ENCODE data around the gene DACH1.
"Not testable (repeated sequence)": the region's sequence is repeated elsewhere in the genome, so short reads cannot be mapped to it uniquely, and the experiment has no call there.

The DACH1 gene

DNA sequence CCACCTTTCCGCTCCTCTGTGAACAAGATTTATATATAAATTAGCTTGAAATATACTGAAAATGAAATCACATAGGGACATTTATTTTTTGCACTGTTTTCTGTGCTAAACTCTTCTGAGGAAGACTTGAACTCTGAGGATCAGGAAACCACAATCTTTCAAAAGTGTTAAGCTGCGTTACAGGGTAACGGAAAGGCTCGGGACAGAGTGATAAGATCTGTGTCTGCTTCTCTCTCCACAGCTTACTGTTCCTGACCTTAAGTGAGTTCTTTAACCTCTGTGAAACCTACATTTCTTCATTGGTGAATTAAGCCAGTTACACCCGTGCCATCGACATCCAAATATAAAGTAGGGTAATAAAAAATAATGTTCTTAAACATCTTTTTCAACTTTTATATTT lies 38.9 kb downstream of the DACH1 start:
- no peak for DNase-seq

GRCh38 chr13:71827241-71827640 lies 39.8 kb downstream of the DACH1 start:
- no peak for DNase-seq

GRCh38 chr13:71820699-71821098 lies 46.3 kb downstream of the DACH1 start:
- no peak for DNase-seq

DNA sequence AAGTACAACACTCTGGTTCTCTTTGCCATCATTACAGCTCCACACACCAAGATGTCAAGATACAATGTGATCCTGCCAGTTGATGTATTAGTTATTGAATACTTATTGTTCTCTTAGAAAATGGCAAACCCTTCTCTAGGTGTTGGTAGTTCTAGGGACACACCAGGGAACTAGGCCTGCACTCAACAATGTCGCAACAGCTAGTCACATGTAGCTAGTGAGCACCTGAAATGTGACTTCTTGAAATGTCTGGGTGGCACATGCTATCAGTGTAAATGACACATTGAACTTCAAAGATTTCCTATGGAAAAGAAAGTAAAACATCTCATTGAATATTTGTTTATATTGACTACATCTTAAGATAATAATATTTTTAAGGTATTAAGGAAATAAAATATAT lies 49.7 kb downstream of the DACH1 start:
- no peak for DNase-seq

DNA sequence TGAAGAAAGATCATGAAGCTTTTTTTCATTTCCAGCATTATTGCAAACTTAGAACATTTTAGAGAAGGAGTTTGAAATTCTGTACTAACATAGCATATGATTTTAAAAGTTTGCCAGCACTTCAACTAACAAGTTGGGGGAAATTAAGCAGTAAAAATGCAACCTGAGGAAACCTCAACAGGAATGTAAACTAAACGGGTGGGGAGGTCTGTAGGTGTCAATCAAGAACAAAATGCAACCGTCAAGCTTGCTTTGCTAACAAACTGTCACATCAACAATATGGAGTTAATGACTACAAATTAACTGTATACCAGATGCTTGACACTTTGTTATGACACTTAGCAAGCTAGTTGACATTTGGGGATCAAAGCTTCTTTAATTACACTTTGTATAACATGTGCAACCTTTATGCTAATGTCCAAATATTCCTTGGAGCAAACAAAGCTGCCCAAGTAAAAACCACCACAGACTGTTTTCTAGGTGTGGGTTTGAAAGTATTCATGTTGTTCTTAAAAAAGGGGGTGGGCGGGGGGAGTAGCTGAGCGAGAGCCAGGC lies 52.1 kb downstream of the DACH1 start:
- DNase-seq, result no peak

GRCh38 chr13:71813187-71813586 lies 53.8 kb downstream of the DACH1 start:
- DNase-seq, result no peak

- no peak for DNase-seq
Observed at GRCh38 chr13:71811344-71811743, 55.7 kb downstream of the DACH1 start.

- no peak for DNase-seq
Observed at GRCh38 chr13:71808708-71809107, 58.3 kb downstream of the DACH1 start.

- no peak for DNase-seq
Observed at GRCh38 chr13:71806886-71807285, 60.1 kb downstream of the DACH1 start.

DNA sequence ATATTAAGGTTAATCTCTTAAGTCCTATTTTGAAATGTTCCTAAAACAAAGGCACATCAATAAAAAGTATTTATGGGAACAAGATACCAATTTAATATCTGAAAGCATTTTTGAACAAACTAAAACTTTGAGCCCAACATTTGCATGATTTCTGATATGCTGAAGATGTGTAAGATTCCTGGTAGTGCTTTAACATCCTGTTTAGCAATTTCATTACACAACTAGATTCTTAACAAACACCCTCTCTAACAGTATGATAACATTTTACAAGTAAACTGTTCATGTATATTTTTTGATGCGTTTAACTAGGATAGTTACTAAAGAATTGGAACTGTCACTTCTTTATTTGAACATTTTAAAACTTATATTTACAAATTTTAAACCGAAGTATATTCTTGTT lies 63.9 kb downstream of the DACH1 start:
- DNase-seq, result no peak

GRCh38 chr13:71801781-71802180 lies 65.2 kb downstream of the DACH1 start:
- DNase-seq, result no peak

DNA sequence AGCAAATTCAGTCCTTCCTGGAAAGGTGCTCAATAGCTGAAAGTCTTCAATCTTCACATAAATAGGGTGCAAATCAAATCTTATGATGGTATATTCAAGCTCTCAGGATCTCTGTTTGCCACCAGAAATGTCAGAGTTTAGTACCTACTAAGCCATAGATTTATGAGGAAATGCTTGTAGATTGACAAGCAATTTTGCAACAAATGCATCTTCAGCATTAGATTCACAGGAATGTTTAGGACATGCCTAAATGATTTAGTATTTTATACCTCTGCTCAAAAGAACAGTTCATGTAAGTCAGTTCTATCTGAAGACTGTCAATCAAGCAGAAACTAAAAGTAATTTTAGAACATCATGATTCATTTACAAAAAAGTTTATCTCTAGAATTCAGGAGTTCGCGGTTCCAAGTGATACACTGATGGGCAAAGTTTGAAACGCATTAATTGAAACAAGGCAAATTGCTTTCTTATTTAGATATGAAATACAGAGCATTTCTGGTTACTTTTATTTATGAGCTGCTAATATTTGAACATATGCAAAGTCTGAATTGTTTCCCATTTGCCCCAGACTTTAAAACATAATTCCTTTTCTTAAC lies 65.7 kb downstream of the DACH1 start:
- DNase-seq, result no peak

DNA sequence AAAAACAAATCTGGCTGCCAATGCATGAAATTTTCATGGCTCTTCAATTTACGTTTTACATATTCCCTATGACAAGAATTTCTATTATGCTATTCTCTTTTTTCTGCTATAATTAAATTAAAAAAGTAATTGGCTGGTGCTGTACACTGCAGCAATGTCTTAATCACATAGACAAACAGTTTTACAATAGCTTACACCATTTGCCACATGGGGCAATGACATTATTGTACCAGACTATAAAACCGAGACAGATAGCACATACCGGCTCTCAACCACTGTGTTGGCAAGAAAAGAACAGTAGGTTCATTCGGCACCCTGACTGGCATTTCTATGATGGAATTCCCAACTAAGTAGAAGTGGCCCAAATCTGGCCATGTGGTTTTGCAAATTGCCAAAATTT lies 67.7 kb downstream of the DACH1 start:
- DNase-seq, result no peak

- DNase-seq, result no peak
Observed at GRCh38 chr13:71798707-71799106, 68.3 kb downstream of the DACH1 start.

GRCh38 chr13:71797517-71797916 lies 69.5 kb downstream of the DACH1 start:
- DNase-seq, result no peak

DNA sequence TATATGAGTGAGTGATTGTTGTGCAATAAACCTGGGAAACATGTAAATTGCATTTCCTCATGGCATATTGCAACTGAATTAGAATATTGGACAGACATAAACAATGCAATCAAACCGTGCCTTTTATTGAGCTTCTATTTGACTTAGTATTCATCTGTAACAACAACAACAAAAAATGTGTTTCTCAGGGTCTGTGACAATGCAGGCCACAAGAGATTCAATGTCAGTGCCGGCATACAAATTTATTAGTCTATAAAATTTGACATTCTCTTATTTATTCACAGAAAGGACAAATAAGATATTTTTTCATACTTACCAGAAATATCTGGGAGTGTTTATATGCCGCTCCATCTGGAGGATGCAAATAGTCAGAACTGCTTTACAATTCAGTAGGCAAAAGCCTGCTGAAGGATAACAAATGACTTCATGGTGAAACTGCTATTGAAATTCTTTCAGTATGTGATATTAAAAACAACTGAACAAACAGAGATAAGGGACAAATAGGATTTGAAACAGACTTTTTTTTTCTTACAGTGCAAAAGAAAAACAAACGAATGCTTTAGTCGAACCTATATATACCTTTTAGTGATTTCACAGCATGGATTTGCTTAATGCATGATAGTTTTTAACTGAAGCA lies 77.2 kb downstream of the DACH1 start:
- no peak for DNase-seq

GRCh38 chr13:71789037-71789436 lies 78.0 kb downstream of the DACH1 start:
- DNase-seq, result no peak

GRCh38 chr13:71787414-71787813 lies 79.6 kb downstream of the DACH1 start:
- DNase-seq, result no peak

GRCh38 chr13:71786875-71787274 lies 80.1 kb downstream of the DACH1 start:
- DNase-seq, result no peak

DNA sequence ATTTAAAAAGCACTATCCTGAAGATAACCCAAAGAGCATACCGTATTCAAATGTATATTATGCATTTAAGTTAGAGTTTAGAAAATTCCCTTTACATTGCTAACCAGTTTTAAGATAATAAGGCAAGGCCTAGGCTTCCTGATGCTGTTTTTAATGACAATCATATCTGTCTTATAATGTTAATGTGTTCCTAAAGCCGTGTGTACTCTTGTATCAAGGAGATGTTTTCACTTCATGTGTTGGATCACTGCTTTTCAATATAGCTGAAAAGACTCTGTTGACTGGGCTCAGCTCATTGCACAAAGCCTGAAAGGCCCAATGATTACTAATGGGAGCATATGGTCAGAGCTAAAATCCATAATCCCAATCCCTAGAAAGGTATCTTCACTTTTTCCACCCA lies 81.6 kb downstream of the DACH1 start:
- DNase-seq, result no peak

- DNase-seq, result no peak
Observed at GRCh38 chr13:71780546-71780945, 86.5 kb downstream of the DACH1 start.

GRCh38 chr13:71778998-71779397 lies 88.0 kb downstream of the DACH1 start:
- DNase-seq, result not testable (repeated sequence)

GRCh38 chr13:71775966-71776365 lies 91.0 kb downstream of the DACH1 start:
- no peak for DNase-seq

DNA sequence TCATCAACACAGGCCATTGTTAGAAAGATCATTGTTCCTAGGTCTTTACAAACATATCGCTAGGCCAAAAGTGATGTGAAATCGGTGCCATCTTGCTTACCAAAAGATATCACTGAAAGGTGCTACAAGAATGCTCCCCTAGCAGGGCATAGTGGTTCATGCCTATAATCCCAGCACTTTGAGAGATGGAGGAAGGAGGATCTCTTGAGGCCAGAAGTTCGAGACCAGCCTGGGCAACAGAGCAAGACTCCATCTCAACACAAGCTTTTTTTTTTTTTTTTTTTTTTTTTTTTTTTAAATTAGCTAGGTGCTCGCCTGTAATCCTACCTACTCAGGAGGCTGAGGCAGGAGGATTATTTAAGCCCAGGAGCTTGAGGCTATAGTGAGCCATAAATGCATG lies 92.1 kb downstream of the DACH1 start:
- DNase-seq, result no peak

DNA sequence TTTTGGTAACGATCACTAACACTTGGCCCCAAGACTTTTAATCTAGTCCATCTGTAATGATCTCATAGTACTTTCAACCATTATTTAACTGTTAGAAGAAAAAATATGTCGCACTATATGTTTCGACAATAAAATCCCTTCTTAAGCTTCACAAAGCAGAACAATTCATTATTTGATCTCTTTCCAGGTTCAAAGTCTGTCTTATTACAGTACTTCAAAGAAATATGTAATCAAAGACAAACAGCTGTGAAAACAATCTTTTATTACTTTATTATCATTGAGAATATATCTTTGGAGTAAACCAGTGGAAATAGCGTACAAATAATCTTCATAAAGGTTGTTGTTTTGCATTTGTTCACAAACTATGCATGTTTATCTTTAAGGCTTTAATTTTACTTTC lies 93.5 kb downstream of the DACH1 start:
- DNase-seq, result no peak
